GM19455 (cell line): Measurements from ENCODE around the gene KRTAP5-4.
"Not testable (repeated sequence)": the region's sequence is repeated elsewhere in the genome, so short reads cannot be mapped to it uniquely, and the experiment has no call there.

ENCODE experiments used
- ATAC-seq: cut with Tn5 transposase; IDR thresholded peaks from one replicate; pipeline ENCODE4 v1.9.1; 2021; ENCODE audit not compliant: unreplicated experiment

Gene KRTAP5-4

DNA sequence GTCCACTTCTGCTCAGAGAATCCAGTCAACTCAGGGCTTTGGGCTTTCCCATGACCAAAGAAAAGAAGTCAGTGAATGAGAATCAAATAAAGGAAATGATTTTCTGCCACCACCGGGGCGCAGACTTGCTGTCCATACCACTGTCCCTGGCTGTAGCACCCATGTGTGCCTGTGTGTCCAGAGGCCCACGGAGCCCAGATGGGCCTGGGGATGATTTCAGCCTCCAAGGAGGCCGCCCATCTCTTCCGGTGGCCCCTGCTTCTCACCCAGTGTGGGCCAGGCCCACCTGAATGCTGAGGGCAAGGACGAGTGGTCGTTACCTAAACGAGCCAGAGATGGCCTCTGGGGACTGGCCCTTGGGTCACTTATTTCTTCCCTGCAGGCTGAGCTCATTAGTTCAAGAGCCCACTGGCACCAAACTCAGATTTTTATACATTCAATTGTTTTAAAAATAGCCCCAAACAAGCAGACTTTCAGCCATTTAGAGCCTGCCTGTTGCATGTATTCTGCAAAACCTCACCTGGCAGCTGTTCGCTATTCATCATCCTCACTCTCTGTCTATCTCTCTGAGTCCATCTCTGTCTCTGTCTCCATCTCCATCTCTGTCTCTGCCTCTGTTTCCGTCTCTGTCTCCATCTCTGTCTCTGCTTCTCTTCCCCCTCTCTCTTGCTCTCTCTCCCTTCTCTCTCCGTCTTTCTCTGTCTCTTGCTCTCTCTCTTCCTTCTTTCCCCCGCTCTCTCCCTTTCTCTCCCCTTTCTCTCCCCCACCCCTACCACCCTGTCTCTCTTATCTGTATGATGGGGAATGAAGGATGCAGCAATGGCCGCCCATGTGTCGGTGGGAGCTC lies 31.8 kb upstream of the KRTAP5-4 start:
- ATAC-seq: no peak

DNA sequence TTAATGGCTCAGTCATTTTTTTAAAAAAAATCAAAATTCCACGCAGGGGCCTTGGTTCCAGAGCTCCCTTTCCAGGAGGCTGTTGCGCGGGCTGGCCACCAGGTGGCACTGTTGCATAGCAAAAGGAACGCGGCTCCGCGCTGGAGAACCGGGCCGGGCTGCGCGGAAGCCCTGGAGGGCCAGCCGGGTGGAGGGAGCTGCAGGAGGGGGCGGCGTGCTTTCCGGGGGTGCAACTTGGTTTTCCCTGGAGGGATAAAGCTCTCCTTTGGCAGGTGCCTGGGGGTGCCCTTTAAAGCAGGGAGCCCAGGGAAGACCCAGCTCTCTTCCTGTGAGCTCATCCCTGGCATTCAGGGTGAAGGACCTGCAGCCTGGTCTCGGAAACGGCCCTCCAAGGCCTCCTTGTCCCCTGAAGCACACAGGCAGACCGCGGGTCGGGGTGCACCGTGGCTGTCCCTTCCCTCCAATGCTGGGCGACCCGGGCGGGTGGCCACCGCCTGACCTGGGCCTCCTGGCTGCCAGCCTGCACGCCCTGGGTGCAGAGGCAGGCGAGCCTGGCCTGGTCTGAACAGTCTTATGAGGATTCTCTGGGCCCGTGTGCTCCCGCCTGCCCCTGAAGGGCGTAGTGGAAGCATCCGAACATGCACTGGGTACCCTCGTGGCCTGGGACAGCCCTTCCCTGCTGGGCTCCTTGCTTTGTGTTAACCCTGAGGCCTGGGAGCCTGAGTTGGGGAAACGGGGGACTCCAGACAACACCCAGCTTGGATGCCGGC lies 31.0 kb upstream of the KRTAP5-4 start:
- no peak for ATAC-seq

DNA sequence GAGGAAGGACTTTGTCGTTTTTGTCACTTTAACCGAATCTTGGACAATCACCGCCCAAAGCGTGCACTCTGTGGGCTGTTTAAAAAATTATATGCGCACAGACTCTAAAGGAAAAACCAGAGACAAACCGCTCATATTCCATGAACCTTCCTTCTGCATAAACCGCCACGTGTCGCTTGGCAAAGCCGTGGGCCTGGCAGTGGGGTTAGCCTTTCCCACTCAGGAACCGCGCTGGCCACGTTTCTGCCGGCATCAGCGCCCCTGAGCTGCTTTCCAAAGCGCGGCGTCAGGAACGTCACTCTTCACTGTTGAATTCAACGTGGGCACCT lies 30.5 kb upstream of the KRTAP5-4 start:
- ATAC-seq: no peak

DNA sequence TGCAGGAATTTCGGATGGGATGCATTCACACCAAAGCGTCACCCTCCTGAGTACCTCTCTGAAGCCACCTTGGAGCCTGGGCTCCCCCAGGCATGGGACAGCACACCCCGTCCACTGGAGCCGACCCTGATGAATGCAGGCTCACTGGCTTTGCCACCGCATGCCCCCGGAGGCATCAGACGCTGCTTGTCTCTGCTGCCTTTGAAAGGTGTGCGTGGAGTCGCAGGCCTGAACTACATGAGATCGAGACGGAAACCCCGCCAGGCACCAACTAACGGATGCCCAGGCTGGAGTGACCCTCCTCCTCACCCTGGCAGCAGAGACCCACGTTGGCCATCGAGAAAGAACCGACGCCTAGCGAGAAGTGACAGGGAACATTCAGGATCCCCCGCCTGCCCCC lies 30.1 kb upstream of the KRTAP5-4 start:
- ATAC-seq: no peak

DNA sequence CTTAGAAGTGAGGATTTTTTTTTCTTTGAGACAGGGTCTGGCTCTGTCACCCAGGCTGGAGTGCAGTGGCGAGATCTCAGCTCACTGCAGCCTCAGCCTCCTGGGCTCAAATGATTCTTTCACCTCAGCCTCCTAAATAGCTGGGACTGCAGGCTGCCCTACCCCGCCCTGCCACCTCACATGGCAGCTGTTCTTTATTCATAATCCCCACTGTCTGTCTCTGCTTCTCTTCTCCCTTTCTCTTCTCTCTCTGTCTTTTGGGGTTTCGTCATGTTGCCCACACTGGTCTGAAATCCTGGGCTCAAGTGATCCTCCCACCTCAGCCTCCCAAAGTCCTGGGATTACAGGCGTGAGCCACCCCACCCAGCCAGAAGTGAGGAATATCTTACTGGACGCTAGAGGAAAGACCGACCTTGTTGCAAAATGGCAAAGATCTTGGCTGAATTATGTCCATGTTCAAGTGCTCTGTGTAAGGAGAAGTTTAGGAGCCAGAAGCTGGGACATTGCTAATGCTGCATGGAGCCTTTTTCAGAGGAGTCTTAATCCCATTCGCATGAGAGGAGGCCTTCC lies 29.6 kb upstream of the KRTAP5-4 start:
- no peak for ATAC-seq

DNA sequence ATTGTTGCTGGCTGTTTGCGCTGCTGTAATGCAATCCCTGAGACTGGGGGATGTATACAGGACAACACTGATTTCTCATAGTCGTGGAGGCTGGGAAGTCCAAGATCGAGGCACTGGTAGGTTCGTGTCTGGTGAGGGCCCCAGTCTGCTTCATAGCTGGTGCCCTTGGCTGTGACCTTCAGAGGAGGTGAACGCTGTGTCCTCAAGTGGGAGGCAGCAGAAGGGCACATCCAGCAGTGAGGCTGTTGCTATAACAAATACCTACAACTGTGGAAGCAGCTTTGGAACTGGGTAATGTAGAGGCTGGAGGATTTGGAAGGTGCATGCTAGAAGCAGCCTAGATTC lies 29.0 kb upstream of the KRTAP5-4 start:
- ATAC-seq: no peak

DNA sequence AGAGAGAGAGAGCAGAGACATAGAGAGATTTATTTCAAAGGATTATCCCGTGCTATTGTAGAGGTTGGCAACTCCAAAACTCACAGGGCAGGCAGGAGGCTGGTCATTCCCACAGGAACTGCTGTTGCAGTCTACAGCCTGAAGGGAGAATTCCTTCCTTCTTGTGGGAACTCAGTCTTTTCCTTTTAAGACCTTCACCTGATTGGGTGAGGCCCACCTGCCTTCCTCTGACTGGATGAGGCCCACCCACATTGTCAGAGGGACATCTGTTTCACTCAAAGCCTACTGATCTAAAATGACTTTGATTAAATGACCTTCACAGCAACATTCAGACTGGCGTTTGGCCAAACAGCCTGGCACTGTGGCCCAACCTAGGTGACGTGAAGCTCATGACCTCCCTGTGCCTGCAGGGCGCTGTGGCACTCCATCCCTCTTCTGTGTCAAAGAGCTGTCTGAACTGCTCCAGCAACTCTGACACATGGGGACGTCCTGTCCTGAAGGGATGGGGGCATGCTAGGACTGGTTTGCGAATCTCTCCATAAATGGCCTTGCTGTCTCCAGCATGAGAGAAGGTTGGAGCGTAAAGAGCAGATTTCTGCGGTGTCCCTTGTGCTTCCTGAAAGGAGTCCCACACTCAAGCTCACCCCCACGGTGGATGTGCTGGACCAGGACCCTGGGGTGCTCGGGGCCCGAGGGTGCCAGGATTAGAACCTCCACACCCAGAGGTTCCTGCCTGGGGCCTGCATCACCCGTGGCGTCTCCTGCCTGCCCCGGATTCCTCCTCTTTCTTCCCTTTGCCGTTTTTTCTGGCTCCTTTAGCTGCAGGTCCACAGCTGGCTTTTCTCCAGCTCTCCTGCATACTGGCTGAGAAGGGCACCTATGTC lies 28.3 kb upstream of the KRTAP5-4 start:
- no peak for ATAC-seq

DNA sequence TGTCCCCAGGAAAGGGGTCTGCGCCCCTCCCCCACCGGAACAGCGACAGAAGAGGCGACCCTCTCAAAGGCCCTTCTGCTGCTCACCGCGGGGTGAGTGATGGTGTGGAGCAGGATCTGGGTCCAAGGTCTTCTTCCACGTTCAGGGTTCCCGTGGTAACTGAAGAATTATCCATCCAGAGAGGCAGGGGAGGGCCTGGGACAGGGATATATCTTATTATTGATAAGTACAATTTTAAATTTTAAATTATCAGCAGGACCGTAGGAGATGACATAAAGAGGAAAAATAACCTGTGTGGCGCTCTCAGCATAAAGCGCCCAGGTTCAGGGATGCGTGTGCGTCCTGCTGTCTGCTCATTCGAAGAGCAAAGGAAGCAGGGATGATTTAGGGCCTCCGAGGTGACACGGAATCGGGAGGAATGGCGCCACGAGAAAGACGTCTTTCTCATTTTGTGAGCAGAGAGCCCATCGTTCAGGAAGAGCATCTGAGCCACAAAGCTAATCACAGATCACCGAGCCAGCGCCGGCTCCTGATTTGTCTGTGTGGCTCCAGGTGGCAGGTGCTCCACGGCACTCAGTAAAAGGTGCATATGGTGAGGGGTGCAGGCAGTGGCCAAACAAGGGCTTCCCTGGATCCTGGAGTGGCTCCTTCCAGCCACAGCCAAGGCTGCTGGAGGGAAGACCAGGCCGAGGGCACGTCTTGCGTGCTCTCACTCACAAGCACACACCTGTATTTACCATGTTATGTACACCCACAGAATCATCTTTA lies 26.9 kb upstream of the KRTAP5-4 start:
- ATAC-seq: no peak

DNA sequence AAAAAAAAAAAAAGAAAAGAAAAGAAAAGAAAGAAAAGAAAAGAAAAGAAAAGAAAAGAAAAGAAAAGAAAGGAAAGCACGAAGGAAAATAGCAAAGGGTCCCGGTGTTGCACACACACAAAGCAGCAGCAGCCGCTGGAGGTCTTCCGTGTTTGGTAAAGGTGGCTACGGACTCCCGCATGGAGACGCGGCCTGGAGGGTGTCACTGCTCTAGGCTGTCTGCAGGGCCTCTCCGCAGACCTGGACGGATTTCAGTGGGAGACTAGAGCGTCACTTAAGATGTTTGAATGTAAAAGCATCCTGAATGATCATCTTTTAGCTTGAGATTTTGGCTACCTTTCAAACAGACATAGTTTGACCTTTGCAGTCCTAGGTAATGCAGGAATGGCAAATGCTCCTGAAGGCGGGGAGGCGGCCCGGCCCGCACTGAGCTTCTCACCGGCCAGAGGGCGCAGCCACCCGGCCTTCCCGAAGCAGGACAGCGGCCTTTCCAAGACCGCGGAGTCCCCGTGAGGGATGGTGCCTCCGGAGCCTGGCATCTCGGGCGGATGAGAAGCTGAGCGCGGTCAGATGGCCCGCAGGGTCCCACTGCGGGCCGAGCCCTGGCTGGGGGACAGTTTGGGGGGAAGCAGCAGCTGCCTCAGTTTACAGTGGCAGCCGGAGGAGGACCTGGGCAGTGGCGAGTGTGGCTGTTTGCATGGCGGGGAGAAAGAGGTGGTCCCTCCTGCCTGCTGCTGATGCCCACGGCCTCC lies 26.1 kb upstream of the KRTAP5-4 start:
- no peak for ATAC-seq

DNA sequence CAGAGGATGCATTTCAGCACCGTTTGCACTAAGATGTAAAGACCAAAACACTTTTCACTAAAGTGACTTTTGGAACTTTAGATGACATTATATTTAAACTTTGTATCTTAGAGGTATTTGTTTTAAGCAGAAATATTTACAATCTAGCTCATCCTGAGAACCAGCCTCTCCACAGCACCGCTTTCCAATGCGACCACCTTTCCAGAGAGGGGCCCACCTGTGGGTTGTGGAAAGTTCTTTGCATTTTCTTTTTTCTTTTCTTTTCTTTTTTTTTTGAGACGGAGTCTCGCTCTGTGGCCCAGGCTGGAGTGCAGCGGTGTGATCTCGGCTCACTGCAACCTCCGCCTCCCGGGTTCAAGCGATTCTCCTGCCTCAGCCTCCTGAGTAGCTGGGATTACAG lies 24.6 kb upstream of the KRTAP5-4 start:
- not testable (repeated sequence) for ATAC-seq

DNA sequence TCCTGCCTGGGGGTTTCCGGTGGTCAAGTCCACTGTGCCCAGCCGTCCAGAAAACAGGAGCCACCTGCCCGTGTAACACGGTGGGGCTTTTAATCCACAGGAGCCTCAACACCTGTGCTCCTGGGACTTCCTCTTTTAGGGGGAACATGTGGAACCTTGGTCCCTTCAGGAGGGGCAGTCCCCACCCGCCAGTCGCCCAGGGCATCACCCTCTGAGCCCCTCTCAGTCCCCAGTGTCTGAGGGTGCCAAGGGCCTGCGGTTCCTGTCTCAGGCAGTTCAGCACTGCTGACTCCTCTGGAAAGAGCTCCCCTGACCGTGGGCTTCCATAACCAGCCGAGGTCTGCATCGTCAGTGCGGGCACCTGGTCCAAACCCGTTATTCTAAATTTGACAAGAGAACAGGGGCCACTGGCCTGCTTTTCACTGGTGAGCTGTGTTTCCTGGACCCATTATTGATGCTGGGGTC lies 23.5 kb upstream of the KRTAP5-4 start:
- ATAC-seq: no peak

DNA sequence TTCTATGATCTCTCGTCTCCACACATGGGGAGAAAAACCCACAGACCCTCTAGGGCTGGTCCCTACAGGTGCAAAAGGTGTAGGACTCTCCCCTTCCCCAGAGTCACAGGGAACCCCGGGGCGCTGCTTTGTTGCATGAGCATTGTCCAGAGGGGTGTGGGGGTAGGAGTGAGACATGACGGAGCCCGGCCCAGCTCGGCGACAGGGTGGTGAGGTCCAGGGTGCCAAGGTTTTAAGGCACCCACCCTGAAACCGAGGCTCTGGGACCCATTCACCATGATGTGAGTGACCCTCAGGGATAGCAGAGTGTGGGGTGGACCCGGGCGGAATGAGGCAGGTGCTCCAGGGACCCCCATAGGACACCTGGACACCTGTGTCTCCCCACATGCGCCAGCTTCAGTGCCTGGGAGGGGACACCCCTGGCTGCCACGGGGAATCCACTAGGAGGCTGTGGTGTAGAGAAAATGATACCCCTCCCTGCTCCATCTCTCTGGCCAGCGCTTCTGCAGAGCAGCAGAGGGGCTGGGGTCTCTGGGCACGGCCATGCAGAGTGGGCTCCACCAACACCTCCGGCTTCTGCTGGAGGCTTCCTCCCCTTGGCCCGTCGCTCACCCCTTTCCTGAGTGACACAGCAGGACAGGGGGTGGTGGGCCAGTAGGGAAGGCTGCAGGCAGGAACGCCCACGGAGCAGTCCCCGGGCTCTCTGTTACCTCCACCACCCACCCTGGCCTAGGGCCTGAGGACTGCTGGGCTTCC lies 22.8 kb upstream of the KRTAP5-4 start:
- no peak for ATAC-seq

DNA sequence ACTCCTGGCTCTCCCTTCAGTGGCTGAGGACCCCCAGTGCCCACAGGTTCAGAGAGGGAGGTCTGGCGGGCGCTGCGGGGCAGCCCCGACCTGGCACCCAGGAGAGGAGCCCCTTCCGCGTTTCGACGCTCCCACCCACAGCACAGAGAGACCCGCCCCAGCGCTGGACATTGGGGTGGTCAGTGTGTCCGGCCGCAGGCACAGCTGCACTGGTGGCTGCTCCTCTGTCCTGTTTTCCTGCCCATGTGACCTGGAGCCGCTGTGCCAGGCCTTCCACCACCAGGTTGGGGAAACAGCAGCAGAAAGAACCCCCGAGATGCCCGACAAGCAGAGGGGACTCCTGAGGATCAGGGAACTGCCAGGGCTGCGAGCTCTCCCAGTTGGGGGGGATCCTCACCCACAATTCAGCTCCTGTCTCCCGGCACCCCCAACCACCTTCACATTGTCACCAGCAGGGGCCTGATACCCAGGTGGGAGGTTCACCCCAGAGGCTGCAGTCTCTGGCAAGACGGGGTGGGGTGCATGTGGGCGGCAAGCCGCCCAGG lies 21.3 kb upstream of the KRTAP5-4 start:
- ATAC-seq: no peak

DNA sequence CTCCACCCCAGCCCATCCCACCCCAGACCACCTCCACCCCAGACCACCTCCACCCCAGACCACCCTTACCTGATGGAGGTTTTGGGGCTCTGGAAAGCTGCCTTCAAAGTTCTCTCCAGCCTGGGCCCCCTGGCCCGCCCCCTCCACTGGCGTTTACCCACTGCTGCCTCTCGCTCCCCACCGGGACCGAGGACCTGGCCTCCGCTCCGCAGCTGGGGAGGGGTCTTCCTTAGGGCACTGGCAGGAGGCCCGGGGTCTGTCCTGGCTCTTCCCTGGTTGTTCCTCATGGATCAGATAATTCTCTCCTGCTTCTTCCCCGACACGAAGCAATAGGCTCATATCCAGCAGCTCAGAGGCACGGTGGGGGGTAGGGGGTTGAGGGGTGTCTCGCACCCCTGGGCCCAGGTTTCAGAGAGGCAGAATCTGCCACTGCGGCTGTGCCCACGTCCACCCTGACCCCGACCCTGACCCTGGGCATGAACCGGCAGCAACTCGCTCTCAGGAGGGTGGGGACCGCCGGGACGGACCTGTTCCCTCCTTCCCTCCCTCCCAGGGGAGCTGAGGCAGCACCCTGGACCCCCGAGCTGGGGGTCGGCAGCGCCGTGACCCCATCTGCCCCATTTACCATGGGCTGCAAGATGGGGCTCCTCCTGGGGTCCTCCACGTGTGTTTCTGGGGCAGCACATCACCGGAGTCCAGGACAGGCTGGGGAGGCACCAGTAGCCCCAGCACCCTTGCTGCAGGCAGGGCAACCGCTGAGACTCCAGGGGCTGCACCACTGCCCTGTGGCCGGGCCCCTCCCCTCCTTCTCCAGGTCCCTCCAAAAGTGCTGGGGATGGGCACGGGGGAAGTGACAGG lies 20.6 kb upstream of the KRTAP5-4 start:
- no peak for ATAC-seq

DNA sequence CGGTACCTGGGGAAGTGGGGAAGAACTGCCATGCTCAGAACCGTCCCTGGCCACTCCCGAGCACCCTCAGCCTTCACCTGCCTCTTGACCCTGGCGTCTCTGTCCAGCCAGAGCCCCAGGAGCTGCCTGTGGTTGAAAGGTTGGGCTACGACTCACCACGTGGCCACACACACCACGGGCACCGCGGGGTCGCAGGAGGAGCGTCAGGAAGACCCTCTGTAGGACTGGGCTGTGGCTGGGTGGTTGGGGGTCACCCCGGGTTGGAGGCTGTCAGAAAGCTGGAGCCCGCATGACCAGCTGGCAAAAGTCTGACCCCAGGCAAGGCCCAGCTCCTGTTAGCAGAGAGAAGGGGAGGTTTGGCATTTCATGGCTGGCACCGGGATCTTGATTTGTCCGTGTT lies 19.2 kb upstream of the KRTAP5-4 start:
- no peak for ATAC-seq

DNA sequence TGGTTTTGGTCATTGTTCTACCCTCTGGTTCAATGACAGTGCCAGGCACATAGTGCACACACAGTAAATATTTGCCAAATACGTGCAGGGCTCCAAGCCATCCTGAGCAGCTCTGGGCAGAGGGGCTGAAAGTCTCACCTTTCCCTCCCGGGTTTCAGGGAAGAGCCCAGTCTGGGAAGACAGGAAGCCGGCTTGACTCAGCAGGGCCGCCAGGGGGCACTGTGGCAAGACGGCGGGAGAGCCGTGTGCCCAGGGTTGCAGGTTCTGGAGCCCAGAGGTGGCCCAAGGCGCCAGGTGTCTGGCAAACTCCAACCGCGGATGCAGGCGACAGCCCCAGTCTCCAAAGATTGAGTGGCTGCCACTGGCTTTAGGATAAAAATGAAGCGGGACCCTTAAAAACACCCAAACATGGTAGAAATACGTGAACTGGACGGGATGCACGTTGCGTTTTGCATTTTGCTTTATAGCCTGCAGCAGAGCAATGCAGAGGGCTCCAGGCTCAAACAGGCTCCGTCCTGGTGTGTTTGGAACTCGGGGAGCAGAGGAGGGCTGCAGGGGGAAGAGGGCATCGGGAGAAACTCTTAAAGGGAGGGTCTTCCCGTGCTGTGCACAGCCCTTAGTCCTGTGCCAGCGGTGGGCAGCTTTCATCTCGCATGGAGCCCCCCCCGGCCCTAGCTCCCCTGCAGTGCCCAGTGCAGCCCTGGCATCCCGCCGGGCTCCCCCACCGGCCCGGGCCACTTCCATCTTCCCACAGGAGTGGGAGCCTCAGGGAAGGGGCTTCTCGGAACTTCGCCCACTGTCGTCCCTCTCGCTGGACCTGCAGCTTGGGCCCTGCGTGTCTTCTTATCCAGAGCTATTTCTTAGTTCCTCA lies 18.4 kb upstream of the KRTAP5-4 start:
- no peak for ATAC-seq

DNA sequence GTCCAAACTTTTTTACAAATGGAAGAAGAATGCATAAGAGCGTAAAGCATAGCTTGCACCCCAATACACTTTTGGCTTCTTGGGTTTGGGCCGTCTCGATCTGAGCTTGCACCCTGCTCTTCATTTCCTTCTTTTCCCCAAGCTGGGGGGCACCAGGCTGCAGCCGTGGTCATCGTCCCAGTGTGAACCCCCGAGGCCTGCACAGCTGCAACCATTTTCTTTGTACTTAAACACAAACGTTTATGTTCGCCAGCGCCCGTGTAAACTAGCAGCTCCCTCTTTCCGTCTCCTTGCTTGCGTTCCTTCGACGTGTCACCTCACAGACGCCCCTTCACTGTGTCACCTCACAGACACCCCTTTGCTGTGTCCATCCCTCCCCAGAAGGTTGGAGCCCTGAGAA lies 17.7 kb upstream of the KRTAP5-4 start:
- no peak for ATAC-seq
